Neural cell (in vitro differentiated cells): ENCODE measurements around the gene JDP2. TPM values are rescaled to one million over a fixed set of nuclear protein-coding genes. Genes with fewer than 3 reads are reported as not detected.

Experiments
- H2AFZ ChIP-seq: fragments of 200-600, 300-800 bp; sonication (generic), shearing (Covaris generic); 2 replicates; pipeline ENCODE4 v1.6.0; 2014; ENCODE audit warnings: low read depth, mild to moderate bottlenecking, antibody characterized with exemption, low read length, moderate library complexity
- H3F3A ChIP-seq: fragments of 200-600 bp; shearing (Covaris generic); 2 replicates; pipeline ENCODE4 v1.6.1; 2016; ENCODE audit warnings: mild to moderate bottlenecking, moderate library complexity, mixed read lengths, antibody characterized with exemption, low read length; ENCODE audit not compliant: insufficient read depth, poor library complexity, severe bottlenecking
- H3K27ac ChIP-seq: fragments of 200-600, 300-800 bp; sonication (generic), shearing (Covaris generic); 2 replicates; pipeline ENCODE4 v1.5.1; 2014; ENCODE audit warnings: mild to moderate bottlenecking, low read length, moderate library complexity
- H3K27me3 ChIP-seq: fragments of 300-800, 200-600 bp; sonication (generic), shearing (Covaris generic); 2 replicates; pipeline ENCODE4 v1.6.0; 2014; ENCODE audit warnings: mild to moderate bottlenecking, low read depth, low read length, moderate library complexity; ENCODE audit not compliant: insufficient read depth
- H3K36me3 ChIP-seq: fragments of 300-800, 200-600 bp; sonication (generic), shearing (Covaris generic); 2 replicates; pipeline ENCODE4 v1.5.1; 2014; ENCODE audit warnings: mild to moderate bottlenecking, antibody characterized with exemption, low read length, moderate library complexity; ENCODE audit not compliant: insufficient read depth
- H3K4me2 ChIP-seq: fragments of 300-800, 200-600 bp; sonication (generic), shearing (Covaris generic); 2 replicates; pipeline ENCODE4 v1.6.0; 2014; ENCODE audit warnings: mild to moderate bottlenecking, low read length
- H3K4me3 ChIP-seq: fragments of 300-800, 200-600 bp; sonication (generic), shearing (Covaris generic); 2 replicates; pipeline ENCODE4 v1.5.1; 2014; ENCODE audit warnings: mild to moderate bottlenecking, low read length, moderate library complexity
- H3K79me2 ChIP-seq: fragments of 200-600 bp; shearing (Covaris generic); replicated peaks from 2 replicates; pipeline ENCODE4 v1.6.0; 2014; ENCODE audit warnings: mild to moderate bottlenecking, low read length, moderate library complexity; ENCODE audit not compliant: insufficient read depth
- H3K9ac ChIP-seq: fragments of 300-800, 200-600 bp; sonication (generic), shearing (Covaris generic); 2 replicates; pipeline ENCODE4 v1.6.1; 2016; ENCODE audit warnings: mild to moderate bottlenecking, low read length, mixed read lengths
- H3K9me2 ChIP-seq: fragments of 200-600 bp; shearing (Covaris generic); 2 replicates; pipeline ENCODE4 v1.6.1; 2016; ENCODE audit warnings: mild to moderate bottlenecking, low read length, mixed read lengths; ENCODE audit not compliant: insufficient read depth
- H3K9me3 ChIP-seq: fragments of 200-600, 300-800 bp; sonication (generic), shearing (Covaris generic); 2 replicates; pipeline ENCODE4 v1.6.1; 2016; ENCODE audit warnings: mild to moderate bottlenecking, mixed run types, low read length, moderate library complexity, mixed read lengths
- H4K20me1 ChIP-seq: fragments of 200-600 bp; shearing (Covaris generic); 2 replicates; pipeline ENCODE4 v1.6.1; 2016; ENCODE audit warnings: mild to moderate bottlenecking, mixed run types; ENCODE audit not compliant: insufficient read depth
- CTCF ChIP-seq: fragments of 450-650 bp; IDR thresholded peaks from 2 replicates; pipeline ENCODE4 v1.5.1; 2014; ENCODE audit warnings: antibody characterized with exemption, mild to moderate bottlenecking, moderate library complexity; ENCODE audit not compliant: poor library complexity, severe bottlenecking
- EP300 ChIP-seq: fragments of 450-650 bp; conservative IDR thresholded peaks from 2 replicates; pipeline ENCODE4 v1.6.1; 2014; ENCODE audit warnings: antibody characterized with exemption, mild to moderate bottlenecking, moderate library complexity; ENCODE audit not compliant: poor library complexity, severe bottlenecking
- EZH2 ChIP-seq: fragments of 200-600, 300-800 bp; shearing (Covaris generic), sonication (generic); IDR thresholded peaks from 2 replicates; pipeline ENCODE4 v1.6.1; 2014; ENCODE audit warnings: antibody characterized with exemption, low read length, borderline replicate concordance, mild to moderate bottlenecking; ENCODE audit not compliant: insufficient read depth, poor library complexity, severe bottlenecking
- MXI1 ChIP-seq: fragments of 450-650 bp; conservative IDR thresholded peaks from 2 replicates; pipeline ENCODE4 v1.6.1; 2014; ENCODE audit warnings: antibody characterized with exemption, mild to moderate bottlenecking; ENCODE audit not compliant: poor library complexity, severe bottlenecking
- POLR2AphosphoS5 ChIP-seq: IDR thresholded peaks from 2 replicates; pipeline ENCODE4 v1.6.1; 2012
- RAD21 ChIP-seq: fragments of 450-650 bp; conservative IDR thresholded peaks from 2 replicates; pipeline ENCODE4 v1.6.1; 2014; ENCODE audit warnings: antibody characterized with exemption, mild to moderate bottlenecking, moderate library complexity
- REST ChIP-seq: IDR thresholded peaks from 2 replicates; pipeline ENCODE4 v1.6.1; 2012; ENCODE audit warnings: borderline replicate concordance
- SMC3 ChIP-seq: fragments of 450-650 bp; conservative IDR thresholded peaks from 2 replicates; pipeline ENCODE4 v1.6.1; 2014; ENCODE audit warnings: antibody characterized with exemption, mild to moderate bottlenecking, moderate library complexity; ENCODE audit not compliant: poor library complexity
- TAF1 ChIP-seq: IDR thresholded peaks from 2 replicates; pipeline ENCODE4 v1.6.1; 2012; ENCODE audit warnings: low read depth
- polyA plus RNA-seq: library from polyadenylated mRNA; depleted of rRNA; stranded (reverse); fragments of >200 nt; gene quantifications from 2 replicates; pipeline ENCODE4 v1.2.3, GENCODE V29; 2014

The JDP2 gene
- polyA plus RNA-seq, 1 donor from 2014 or later: 20.3 TPM

GRCh38 chr14:75467763-75468162 is 39.9 kb downstream of the JDP2 start:
- H3K27me3 ChIP-seq: no peaks in the 10 kb centered on the region

GRCh38 chr14:75469164-75469563 is 41.3 kb downstream of the JDP2 start:
- Histone ChIP-seq H3K4me2 (no peak overlapping the region), H3K36me3 (no peaks in the 10 kb centered on the region), H3K27ac (no peak overlapping the region), H3K4me3 (no peak overlapping the region), H4K20me1 (no peaks in the 10 kb centered on the region), H3K27me3 (no peaks in the 10 kb centered on the region), H3F3A (no peaks in the 10 kb centered on the region), H3K79me2 (no peaks in the 10 kb centered on the region), H3K9me2 (no peaks in the 10 kb centered on the region), H2AFZ (no peak overlapping the region), H3K9ac (no peak overlapping the region), H3K9me3 (no peaks in the 10 kb centered on the region)
- TF ChIP-seq TAF1: no peak
- TF ChIP-seq EP300: no peak
- no peak for TF ChIP-seq MXI1
- TF ChIP-seq POLR2AphosphoS5: no peak
- no peak for TF ChIP-seq RAD21
- no peak for TF ChIP-seq EZH2
- TF ChIP-seq CTCF: no peak
- TF ChIP-seq SMC3: no peak

More at GRCh38 chr14:75467763-75468162, 39.9 kb downstream of the JDP2 start:
- Histone ChIP-seq H3K27ac (no peak overlapping the region), H3F3A (no peaks in the 10 kb centered on the region), H3K9ac (no peak overlapping the region), H3K9me3 (no peaks in the 10 kb centered on the region), H3K9me2 (no peaks in the 10 kb centered on the region), H3K36me3 (no peaks in the 10 kb centered on the region), H4K20me1 (no peaks in the 10 kb centered on the region), H3K4me2 (no peak overlapping the region), H2AFZ (no peak overlapping the region), H3K4me3 (no peak overlapping the region), H3K79me2 (no peaks in the 10 kb centered on the region)
- TF ChIP-seq TAF1 (no peak), REST (no peak), RAD21 (no peak), SMC3 (no peak), POLR2AphosphoS5 (no peak), MXI1 (no peak), CTCF (no peak), EP300 (no peak), EZH2 (no peak)
